Frontal cortex (tissue), 4 donors: Measurements from ENCODE around the gene DUSP16. TPM values are rescaled to one million over a fixed set of nuclear protein-coding genes. Genes with fewer than 3 reads are reported as not detected.

Experiments
- DNase-seq, 2 donors: peaks; one replicate each; pipeline ENCODE4 v3.0.0; 2012; ENCODE audit warnings: low spot score in 2 of 2
- FAIRE-seq: peaks from 2 replicates; lab custom pipeline; 2012; peaks lifted over from hg19 to GRCh38; lab: Jason Lieb, UNC
- total RNA-seq: library from RNA; depleted of rRNA; stranded (reverse); fragments of >200 nt; gene quantifications from one replicate; pipeline ENCODE4 v1.2.3, GENCODE V29; 2014
- donor health status: control.
- donor health status: control.
- donor health status: control.

Gene DUSP16
- total RNA-seq, 1 donor from 2014 or later: 9.8 TPM

- no peak for DNase-seq
- FAIRE-seq: no peak
These were observed 110.2 kb downstream of the DUSP16 start for GRCh38 chr12:12452326-12452902.

- no peak for FAIRE-seq
- DNase-seq: no peak
These were observed 111.6 kb downstream of the DUSP16 start for GRCh38 chr12:12451098-12451497.

GRCh38 chr12:12450043-12450471, 112.6 kb downstream of the DUSP16 start:
- DNase-seq (no peak), FAIRE-seq (no peak)

DNA sequence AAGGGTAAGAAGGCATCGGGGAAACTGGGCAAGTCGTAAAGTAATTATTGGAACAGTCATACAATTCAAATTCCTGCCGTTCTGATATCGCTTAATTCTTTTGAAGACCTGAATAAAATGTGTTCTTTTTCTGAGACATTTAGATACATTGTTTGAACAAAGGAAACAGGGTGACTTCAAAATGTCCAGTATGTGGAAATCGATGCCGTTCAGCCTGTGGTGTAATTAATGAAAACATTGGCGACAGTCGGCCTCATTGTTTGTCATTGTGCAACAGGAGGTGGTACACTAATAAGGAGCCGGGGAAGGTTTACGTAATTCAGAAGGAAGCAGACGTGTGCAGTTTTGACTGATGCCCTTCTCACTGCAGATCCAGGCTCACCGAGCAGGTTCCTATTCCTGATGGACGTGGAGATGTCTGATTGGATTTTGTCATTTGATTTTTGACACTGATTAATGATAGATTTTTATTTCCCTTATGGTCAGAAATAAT, 113.1 kb downstream of the DUSP16 start:
- no peak for DNase-seq
- no peak for FAIRE-seq

- FAIRE-seq (no peak), DNase-seq (no peak)
These were observed 114.8 kb downstream of the DUSP16 start for GRCh38 chr12:12447837-12448236.

- DNase-seq: no peak
- no peak for FAIRE-seq
These were observed 115.4 kb downstream of the DUSP16 start for GRCh38 chr12:12447236-12447635.

DNA sequence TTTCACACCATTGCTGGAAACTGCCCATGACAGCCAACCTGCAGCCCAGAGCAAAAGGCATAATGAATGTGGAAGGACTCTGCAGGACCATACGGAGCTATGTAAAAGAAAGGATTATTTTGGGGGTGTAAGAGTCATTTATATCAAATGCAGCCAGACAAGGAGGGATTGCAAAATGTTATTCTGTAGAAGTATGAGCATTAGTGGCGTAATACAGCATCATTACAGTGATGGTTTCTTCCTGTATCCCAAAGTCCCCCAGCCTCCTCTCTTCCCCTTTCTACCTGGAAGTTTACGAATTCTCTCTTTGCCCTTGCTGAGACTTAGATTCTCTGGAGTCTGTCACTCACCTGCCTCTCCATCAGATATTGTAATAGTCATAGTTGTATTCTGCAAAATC, 115.9 kb downstream of the DUSP16 start:
- FAIRE-seq: no peak
- DNase-seq: no peak

- DNase-seq (no peak), FAIRE-seq (no peak)
These were observed 116.8 kb downstream of the DUSP16 start for GRCh38 chr12:12445882-12446181.

GRCh38 chr12:12445165-12445881, 117.3 kb downstream of the DUSP16 start:
- FAIRE-seq (no peak), DNase-seq (no peak)

- FAIRE-seq (no peak), DNase-seq (no peak)
These were observed 119.2 kb downstream of the DUSP16 start for GRCh38 chr12:12443431-12443878.

GRCh38 chr12:12442548-12443071, 120.1 kb downstream of the DUSP16 start:
- FAIRE-seq (no peak), DNase-seq (no peak)

DNA sequence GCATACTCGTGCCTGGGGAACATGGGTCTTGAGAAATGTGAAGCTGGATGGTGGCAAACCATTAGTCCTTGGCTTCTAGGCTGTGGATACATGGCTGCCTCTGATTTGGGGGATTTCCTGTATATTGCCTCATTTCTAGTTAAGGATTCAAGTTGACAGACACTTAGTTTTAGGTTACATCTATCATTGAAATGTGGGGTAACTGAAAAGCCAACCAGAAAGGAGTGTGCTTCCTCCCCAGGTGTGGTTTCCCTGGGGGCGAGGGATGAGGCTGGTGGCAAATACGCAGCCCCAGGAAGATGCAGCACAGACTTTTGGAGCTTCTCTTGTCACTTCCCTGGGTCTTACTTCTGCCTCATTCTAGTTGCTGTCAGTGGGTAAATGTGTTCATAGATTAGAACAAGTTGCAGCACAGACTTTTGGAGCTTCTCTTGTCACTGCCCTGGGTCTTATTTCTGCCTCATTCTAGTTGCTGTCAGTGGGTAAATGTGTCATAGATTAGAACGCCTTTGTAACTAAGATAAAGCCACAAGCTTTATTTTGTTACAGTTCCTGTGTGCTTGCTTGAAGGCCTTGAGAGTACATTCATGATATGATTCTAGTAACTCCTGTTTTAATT, 120.7 kb downstream of the DUSP16 start:
- FAIRE-seq: no peak
- DNase-seq: no peak

DNA sequence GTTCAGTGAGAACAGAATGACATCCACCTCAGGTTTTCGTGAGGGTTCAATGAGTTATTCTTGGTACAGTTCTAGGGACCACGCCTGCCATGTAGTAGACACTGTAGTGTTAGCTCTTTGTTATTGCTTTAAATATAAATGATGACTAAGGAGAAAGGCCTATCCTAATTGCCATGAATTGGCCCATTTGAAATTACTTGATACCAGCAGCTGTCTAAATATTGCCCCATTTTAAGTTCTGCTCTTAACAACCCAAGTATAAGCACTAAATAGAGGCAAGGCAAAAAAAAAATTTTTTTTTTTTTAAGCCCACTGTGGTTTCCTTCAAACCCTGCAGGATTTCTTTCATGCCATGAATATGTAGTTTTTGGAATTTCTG, 121.2 kb downstream of the DUSP16 start:
- DNase-seq (no peak), FAIRE-seq (no peak)

DNA sequence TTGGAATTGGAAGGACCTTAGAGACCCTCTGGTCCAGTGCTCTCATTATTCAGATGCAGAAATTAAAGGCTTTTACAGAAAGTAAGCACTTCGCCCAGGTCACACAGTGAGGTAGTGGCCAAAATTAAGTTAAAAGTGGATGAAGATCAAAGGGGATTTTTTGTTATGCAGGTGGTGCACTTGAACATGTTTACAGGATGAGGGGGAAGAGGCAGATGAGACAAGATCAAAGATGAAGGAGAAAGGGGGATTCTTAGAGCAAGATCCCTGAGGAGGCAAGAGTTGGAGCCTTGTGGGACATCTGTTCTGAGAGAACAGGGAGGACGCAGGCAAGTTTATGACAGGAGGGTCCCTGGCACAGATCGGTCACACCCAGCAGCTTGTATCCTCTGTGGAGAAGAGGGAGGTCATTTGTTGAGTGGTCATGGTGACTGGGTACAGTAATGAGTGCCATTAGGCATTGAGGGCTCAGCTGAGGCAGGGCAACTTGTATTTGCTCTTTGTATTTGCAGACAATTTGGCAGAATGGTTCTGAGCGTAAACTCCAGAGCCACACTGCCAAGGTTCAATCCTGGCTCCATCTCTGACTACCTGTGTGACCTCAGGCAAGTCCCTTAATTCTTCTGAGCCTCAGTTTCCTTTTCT, 121.8 kb downstream of the DUSP16 start:
- DNase-seq (no peak), FAIRE-seq (no peak)

GRCh38 chr12:12439636-12440035, 123.0 kb downstream of the DUSP16 start:
- DNase-seq (no peak), FAIRE-seq (no peak)

DNA sequence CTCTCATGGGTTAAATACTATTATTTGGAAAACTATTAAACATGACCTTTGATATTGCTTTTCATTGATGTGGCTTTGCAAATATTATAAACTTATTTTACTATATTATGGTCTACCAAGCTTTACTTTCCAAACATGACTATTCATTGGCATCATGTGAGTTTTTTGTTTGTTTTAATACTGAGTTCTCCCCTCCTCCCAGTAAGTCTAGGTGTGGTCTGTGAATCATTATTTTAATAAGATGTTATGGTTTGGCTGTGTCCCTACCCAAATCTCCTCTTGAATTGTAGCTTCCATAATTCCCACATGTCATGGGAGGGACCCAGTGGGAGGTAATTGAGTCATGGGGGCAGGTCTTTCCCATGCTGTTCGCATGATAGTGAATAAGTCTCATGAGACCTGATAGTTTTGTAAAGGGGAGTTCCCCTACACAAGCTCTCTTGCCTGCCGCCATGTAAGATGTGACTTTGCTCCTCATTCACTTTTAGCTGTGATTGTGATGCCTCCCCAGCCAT, 125.8 kb downstream of the DUSP16 start:
- DNase-seq: no peak

GRCh38 chr12:12433203-12433731, 129.4 kb downstream of the DUSP16 start:
- FAIRE-seq (no peak), DNase-seq (no peak)

More for the DNA sequence above, 125.8 kb downstream of the DUSP16 start:
- FAIRE-seq: no peak

- no peak for FAIRE-seq
- no peak for DNase-seq
These were observed 130.3 kb downstream of the DUSP16 start for GRCh38 chr12:12432364-12432763.

DNA sequence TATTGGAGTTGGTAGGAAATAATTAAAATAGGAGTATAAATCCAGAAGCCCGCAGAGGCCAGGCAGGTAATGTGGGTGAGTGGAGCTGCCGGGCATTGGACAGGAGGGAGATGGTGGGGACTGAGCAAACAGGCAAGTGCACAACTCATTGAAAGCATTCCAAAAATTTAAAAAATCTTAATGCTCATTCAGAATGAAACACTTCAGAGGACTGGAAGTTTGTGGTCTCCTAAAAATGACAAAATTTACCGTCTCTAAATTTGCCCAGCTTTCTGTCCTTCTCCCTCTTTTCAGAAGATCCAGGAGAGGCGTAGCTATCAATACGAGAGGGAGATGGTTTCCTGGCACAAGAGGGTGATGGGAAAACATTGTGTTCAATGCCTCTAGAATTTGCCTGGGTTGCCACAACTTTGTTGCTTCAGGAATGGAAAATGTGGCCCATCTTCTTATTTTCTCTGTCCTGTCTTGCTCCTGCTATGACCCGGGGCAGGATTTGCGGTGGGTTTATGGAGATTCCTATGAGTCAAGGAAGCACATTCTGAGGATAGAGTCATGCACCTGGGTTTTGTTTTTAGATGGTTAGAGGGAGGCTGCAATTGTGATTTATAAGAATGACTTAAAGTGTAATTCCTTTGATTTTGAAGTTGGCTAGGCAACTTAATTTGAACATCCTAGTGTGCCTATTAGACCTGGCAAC, 133.6 kb downstream of the DUSP16 start:
- no peak for FAIRE-seq
- no peak for DNase-seq

DNA sequence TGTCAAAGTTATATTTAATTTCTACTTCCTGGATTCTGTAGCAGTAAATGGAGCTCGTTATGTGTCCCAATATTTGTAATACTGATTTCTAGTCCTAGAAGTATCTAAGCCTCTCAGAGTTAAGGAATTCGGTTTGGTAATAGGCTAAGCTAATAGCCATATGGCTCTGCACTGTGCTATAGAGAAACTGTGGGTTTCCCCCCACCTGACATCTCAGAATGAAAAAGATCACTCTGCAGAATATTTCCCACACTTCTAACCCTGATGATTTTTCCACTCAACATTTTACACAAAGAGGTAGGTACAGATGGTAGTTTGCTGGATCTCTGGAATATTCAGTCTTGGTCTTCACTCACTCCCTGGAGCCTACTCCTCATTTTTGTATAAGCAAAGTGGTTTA, 134.6 kb downstream of the DUSP16 start:
- DNase-seq (no peak), FAIRE-seq (no peak)
